ENCODE measurements around the gene SNX8. TPM values are rescaled to one million over a fixed set of nuclear protein-coding genes. Genes with fewer than 3 reads are reported as not detected.

SNX8 gene
- total RNA-seq, 1 experiment from 2014 or later, result 31.2 TPM

GRCh38 chr7:2258661-2259365 is 55.4 kb downstream of the SNX8 start:
- DNase-seq (ENCODE audit: unreplicated experiment), result no peak
- intact Hi-C loops (cut with micrococcal nuclease), result no loop called here
- Mint-ChIP-seq H3K36me3 (ENCODE audit: insufficient read depth, unreplicated experiment) (peaks cover 7% of the 10 kb centered on the region), H3K4me3 (ENCODE audit: unreplicated experiment) (no peak overlapping the region), H3K27me3 (ENCODE audit: insufficient read depth, unreplicated experiment) (no peaks in the 10 kb centered on the region), H3K9me3 (ENCODE audit: unreplicated experiment) (no peaks in the 10 kb centered on the region), H3K27ac (ENCODE audit: low read depth, unreplicated experiment) (no peak overlapping the region), H3K4me1 (ENCODE audit: insufficient read depth, unreplicated experiment) (peaks cover 6% of the 10 kb centered on the region)
- TF ChIP-seq CTCF (IDR thresholded peaks at IDR 0.05; ENCODE audit: unreplicated experiment), result no peak
- no TSS peak for BruUV-seq (replicated peaks)
- POLR2A ChIA-PET, result no interaction called here
- CTCF ChIA-PET, result interaction anchor here (0.5 to 0.8 kb wide), 3 partner anchors 11 to 157 kb away, joined by 3 to 4 read pairs (median 4); no protein-coding TSS in a partner anchor

- H3K36me3 Mint-ChIP-seq (ENCODE audit: insufficient read depth, unreplicated experiment), result peaks cover 7% of the 10 kb centered on the region
- BruUV-seq (replicated peaks), result no TSS peak
These were observed 56.6 kb downstream of the SNX8 start for GRCh38 chr7:2257651-2258050.

GRCh38 chr7:2257046-2257551 is 57.1 kb downstream of the SNX8 start:
- Mint-ChIP-seq H3K27ac (ENCODE audit: low read depth, unreplicated experiment) (no peak overlapping the region), H3K4me3 (ENCODE audit: unreplicated experiment) (no peak overlapping the region), H3K27me3 (ENCODE audit: insufficient read depth, unreplicated experiment) (no peaks in the 10 kb centered on the region), H3K36me3 (ENCODE audit: insufficient read depth, unreplicated experiment) (peaks cover 7% of the 10 kb centered on the region), H3K4me1 (ENCODE audit: insufficient read depth, unreplicated experiment) (peaks cover 6% of the 10 kb centered on the region), H3K9me3 (ENCODE audit: unreplicated experiment) (no peaks in the 10 kb centered on the region)
- no peak for DNase-seq (ENCODE audit: unreplicated experiment)
- ChIA-PET CTCF (no interaction called here), POLR2A (no interaction called here)
- no TSS peak for BruUV-seq (replicated peaks)
- TF ChIP-seq CTCF (IDR thresholded peaks at IDR 0.05; ENCODE audit: unreplicated experiment), result no peak
- intact Hi-C loops (cut with micrococcal nuclease), result no loop called here

More at GRCh38 chr7:2257651-2258050, 56.6 kb downstream of the SNX8 start:
- DNase-seq (ENCODE audit: unreplicated experiment), result no peak
- Mint-ChIP-seq H3K27ac (ENCODE audit: low read depth, unreplicated experiment) (no peak overlapping the region), H3K27me3 (ENCODE audit: insufficient read depth, unreplicated experiment) (no peaks in the 10 kb centered on the region), H3K4me3 (ENCODE audit: unreplicated experiment) (no peak overlapping the region), H3K4me1 (ENCODE audit: insufficient read depth, unreplicated experiment) (peaks cover 6% of the 10 kb centered on the region), H3K9me3 (ENCODE audit: unreplicated experiment) (no peaks in the 10 kb centered on the region)
- intact Hi-C loops (cut with micrococcal nuclease), result no loop called here
- no peak for TF ChIP-seq CTCF (IDR thresholded peaks at IDR 0.05; ENCODE audit: unreplicated experiment)
- POLR2A ChIA-PET, result no interaction called here
- CTCF ChIA-PET, result no interaction called here

- DNase-seq (ENCODE audit: unreplicated experiment), result no peak
- ChIA-PET CTCF (no interaction called here), POLR2A (no interaction called here)
- no peak overlapping the region for H3K4me3 Mint-ChIP-seq (ENCODE audit: unreplicated experiment)
- BruUV-seq (replicated peaks), result no TSS peak
- H3K4me1 Mint-ChIP-seq (ENCODE audit: insufficient read depth, unreplicated experiment), result peaks cover 6% of the 10 kb centered on the region
- no peaks in the 10 kb centered on the region for H3K27me3 Mint-ChIP-seq (ENCODE audit: insufficient read depth, unreplicated experiment)
- H3K36me3 Mint-ChIP-seq (ENCODE audit: insufficient read depth, unreplicated experiment), result peaks cover 7% of the 10 kb centered on the region
- H3K27ac Mint-ChIP-seq (ENCODE audit: low read depth, unreplicated experiment), result no peak overlapping the region
- no peaks in the 10 kb centered on the region for H3K9me3 Mint-ChIP-seq (ENCODE audit: unreplicated experiment)
- TF ChIP-seq CTCF (IDR thresholded peaks at IDR 0.05; ENCODE audit: unreplicated experiment), result no peak
- intact Hi-C loops (cut with micrococcal nuclease), result no loop called here
These were observed 57.8 kb downstream of the SNX8 start for GRCh38 chr7:2256306-2257045.

All from MCF 10A (cell line).